ENCODE results near the gene SLC43A3. TPM values are rescaled to one million over a fixed set of nuclear protein-coding genes. Genes with fewer than 3 reads are reported as not detected.

The SLC43A3 gene
- total and polyA plus RNA-seq, 2 donors (not counting 3 experiments of a cell fraction or from before 2014, with no cell fraction given), result 68.9 to 104 TPM

GRCh38 chr11:57395905-57396623 lies 30.9 kb downstream of the SLC43A3 start:
- Histone ChIP-seq H3K4me2 (ENCODE audit: insufficient read depth, low read length) (no peak overlapping the region), H2AFZ (ENCODE audit: low read depth, low read length) (no peak overlapping the region), H3K4me1 (ENCODE audit: control insufficient read depth, extremely low read depth, insufficient read depth, low read length) (peaks cover 7% of the 10 kb centered on the region), H3K27ac (ENCODE audit: insufficient read depth, low read depth, low read length) (no peak overlapping the region), H3K79me2 (ENCODE audit: control insufficient read depth, insufficient read depth, low read length) (no peaks in the 10 kb centered on the region), H3K9me1 (replicated peaks; ENCODE audit: control insufficient read depth, extremely low read depth, insufficient read depth, low read length) (no peaks in the 10 kb centered on the region), H3K9me3 (replicated peaks; ENCODE audit: control insufficient read depth, insufficient read depth, low read length) (no peaks in the 10 kb centered on the region), H4K20me1 (replicated peaks; ENCODE audit: control insufficient read depth, extremely low read depth, insufficient read depth, low read length) (no peaks in the 10 kb centered on the region), H3K36me3 (ENCODE audit: control insufficient read depth in 2 of 2, extremely low read depth in 1 of 2, insufficient read depth in 2 of 2, low read length in 2 of 2) (no peaks in the 10 kb centered on the region), H3K4me3 (replicated peaks in 1 of 3; ENCODE audit: insufficient read depth in 1 of 3, low read depth in 1 of 3, low read length in 3 of 3) (no peak overlapping the region), H3K9ac (replicated peaks; ENCODE audit: extremely low read depth, insufficient read depth, low read length) (no peak overlapping the region), H3K27me3 (ENCODE audit: control insufficient read depth in 2 of 2, insufficient read depth in 2 of 2, low read length in 2 of 2) (peaks cover 0 to 12% of the 10 kb centered on the region in 2 experiments)
- intact Hi-C loops (cut with micrococcal nuclease) (no loop called here), dilution Hi-C loops (cut with MboI; ENCODE audit: extremely low pct_ligation_motif_present, low sequenced_read_pairs) (no loop called here)
- no peak for DNase-seq (ENCODE audit: low read depth, low spot score)
- FAIRE-seq, result no peak
- TF ChIP-seq FOS (IDR thresholded peaks at IDR 0.05; ENCODE audit: borderline replicate concordance, insufficient read depth, low read length) (no peak), JUN (IDR thresholded peaks at IDR 0.05; ENCODE audit: borderline replicate concordance, insufficient read depth, insufficient read length, low read depth) (no peak), POLR2A (IDR thresholded peaks at IDR 0.05; ENCODE audit: low read depth, low read length) (no peak), MYC (IDR thresholded peaks at IDR 0.05; ENCODE audit: low read depth, low read length) (no peak), POLR2AphosphoS5 (IDR thresholded peaks at IDR 0.05; ENCODE audit: insufficient read depth, low read depth, low read length) (no peak), CTCF (IDR thresholded peaks at IDR 0.05; ENCODE audit: extremely low read depth in 1 of 2, insufficient read depth in 1 of 2, low read depth in 1 of 2, low read length in 2 of 2) (no peak), EZH2 (IDR thresholded peaks at IDR 0.05; ENCODE audit: borderline replicate concordance, low read depth, low read length, severe bottlenecking) (no peak), GATA2 (IDR thresholded peaks at IDR 0.05; ENCODE audit: insufficient read depth, insufficient read length, low read depth, low read length) (no peak)
- TF ChIP-seq, protein P1, sequence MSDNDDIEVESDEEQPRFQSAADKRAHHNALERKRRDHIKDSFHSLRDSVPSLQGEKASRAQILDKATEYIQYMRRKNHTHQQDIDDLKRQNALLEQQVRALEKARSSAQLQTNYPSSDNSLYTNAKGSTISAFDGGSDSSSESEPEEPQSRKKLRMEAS (IDR thresholded peaks at IDR 0.05; ENCODE audit: insufficient read depth, insufficient read length), result no peak
- ChIA-PET CTCF (no interaction called here), POLR2A (no interaction called here)
- no TSS peak for BruUV-seq (replicated peaks)
